Parathyroid adenoma (tissue), 2 donors: Measurements from ENCODE around the gene CYTH4.

ENCODE experiments used
- H2AFZ ChIP-seq: fragments of 300-600 bp; sonication (generic); one replicate; pipeline ENCODE4 v1.7.0; 2017; ENCODE audit warnings: antibody characterized with exemption, mild to moderate bottlenecking
- H3K27ac ChIP-seq: fragments of 300-600 bp; sonication (generic); one replicate; pipeline ENCODE4 v1.7.0; 2017
- H3K27me3 ChIP-seq: fragments of 300-600 bp; sonication (generic); one replicate; pipeline ENCODE4 v1.7.0; 2017; ENCODE audit warnings: low read length; ENCODE audit not compliant: control insufficient read depth, insufficient read depth
- H3K36me3 ChIP-seq: fragments of 300-600 bp; sonication (generic); one replicate; pipeline ENCODE4 v1.7.0; 2017; ENCODE audit warnings: low read length; ENCODE audit not compliant: control insufficient read depth, insufficient read depth
- H3K4me1 ChIP-seq: fragments of 300-600 bp; sonication (generic); one replicate; pipeline ENCODE4 v1.7.0; 2017; ENCODE audit warnings: control low read depth
- H3K4me2 ChIP-seq: fragments of 300-600 bp; sonication (generic); one replicate; pipeline ENCODE4 v1.7.0; 2017; ENCODE audit warnings: low read length
- H3K4me3 ChIP-seq: fragments of 300-600 bp; sonication (generic); one replicate; pipeline ENCODE4 v1.7.0; 2017; ENCODE audit warnings: low read depth, low read length
- H3K79me2 ChIP-seq: fragments of 300-600 bp; sonication (generic); one replicate; pipeline ENCODE4 v1.7.0; 2017; ENCODE audit warnings: control low read depth
- H3K9ac ChIP-seq: fragments of 300-600 bp; sonication (generic); one replicate; pipeline ENCODE4 v1.7.0; 2017; ENCODE audit warnings: mild to moderate bottlenecking
- H3K9me3 ChIP-seq: fragments of 300-600 bp; sonication (generic); one replicate; pipeline ENCODE4 v1.7.0; 2017; ENCODE audit warnings: low read length; ENCODE audit not compliant: control insufficient read depth
- TF ChIP-seq, protein P1 (sequence below): fragments of 300-600 bp; sonication (generic); IDR thresholded peaks from one replicate; pipeline ENCODE4 v1.7.0; 2017; ENCODE audit warnings: antibody characterized with exemption, mild to moderate bottlenecking
- donor health status: primary hyperparathyroidism.

The CYTH4 gene

DNA sequence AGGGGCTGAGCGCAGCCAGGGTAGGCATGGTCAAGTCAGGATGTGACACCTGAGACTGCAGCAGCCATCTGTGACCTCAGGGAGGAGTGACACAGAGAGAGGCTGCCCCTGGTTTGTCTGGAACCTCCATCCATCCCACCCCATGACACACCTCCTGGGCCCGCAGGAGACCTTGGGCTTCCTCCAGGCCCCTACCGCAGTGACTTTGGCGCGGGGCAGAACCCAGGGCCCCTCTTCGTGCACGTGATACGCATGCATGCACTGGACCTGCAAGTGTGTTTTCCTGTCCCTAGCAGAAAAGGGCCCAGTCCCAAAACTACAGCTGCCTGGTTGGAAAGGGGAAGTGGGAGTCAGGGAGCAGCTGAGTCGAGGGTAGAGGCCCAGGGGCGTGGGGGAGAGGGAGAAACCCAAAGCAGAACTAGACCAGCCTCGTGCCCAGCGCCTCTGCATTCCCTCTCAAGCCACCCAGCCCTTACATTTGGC, 7.9 kb upstream of the CYTH4 start:
- H3K27me3 ChIP-seq, result no peaks in the 10 kb centered on the region
- no peaks in the 10 kb centered on the region for H3K4me1 ChIP-seq
- no peaks in the 10 kb centered on the region for H3K9me3 ChIP-seq
- H3K4me2 ChIP-seq, result no peak overlapping the region
- H2AFZ ChIP-seq, result no peak overlapping the region
- H3K79me2 ChIP-seq, result no peaks in the 10 kb centered on the region
- H3K27ac ChIP-seq, result no peak overlapping the region
- H3K9ac ChIP-seq, result no peak overlapping the region
- H3K36me3 ChIP-seq, result no peaks in the 10 kb centered on the region
- TF ChIP-seq, protein P1, sequence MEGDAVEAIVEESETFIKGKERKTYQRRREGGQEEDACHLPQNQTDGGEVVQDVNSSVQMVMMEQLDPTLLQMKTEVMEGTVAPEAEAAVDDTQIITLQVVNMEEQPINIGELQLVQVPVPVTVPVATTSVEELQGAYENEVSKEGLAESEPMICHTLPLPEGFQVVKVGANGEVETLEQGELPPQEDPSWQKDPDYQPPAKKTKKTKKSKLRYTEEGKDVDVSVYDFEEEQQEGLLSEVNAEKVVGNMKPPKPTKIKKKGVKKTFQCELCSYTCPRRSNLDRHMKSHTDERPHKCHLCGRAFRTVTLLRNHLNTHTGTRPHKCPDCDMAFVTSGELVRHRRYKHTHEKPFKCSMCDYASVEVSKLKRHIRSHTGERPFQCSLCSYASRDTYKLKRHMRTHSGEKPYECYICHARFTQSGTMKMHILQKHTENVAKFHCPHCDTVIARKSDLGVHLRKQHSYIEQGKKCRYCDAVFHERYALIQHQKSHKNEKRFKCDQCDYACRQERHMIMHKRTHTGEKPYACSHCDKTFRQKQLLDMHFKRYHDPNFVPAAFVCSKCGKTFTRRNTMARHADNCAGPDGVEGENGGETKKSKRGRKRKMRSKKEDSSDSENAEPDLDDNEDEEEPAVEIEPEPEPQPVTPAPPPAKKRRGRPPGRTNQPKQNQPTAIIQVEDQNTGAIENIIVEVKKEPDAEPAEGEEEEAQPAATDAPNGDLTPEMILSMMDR, result no peak
- no peak overlapping the region for H3K4me3 ChIP-seq

DNA sequence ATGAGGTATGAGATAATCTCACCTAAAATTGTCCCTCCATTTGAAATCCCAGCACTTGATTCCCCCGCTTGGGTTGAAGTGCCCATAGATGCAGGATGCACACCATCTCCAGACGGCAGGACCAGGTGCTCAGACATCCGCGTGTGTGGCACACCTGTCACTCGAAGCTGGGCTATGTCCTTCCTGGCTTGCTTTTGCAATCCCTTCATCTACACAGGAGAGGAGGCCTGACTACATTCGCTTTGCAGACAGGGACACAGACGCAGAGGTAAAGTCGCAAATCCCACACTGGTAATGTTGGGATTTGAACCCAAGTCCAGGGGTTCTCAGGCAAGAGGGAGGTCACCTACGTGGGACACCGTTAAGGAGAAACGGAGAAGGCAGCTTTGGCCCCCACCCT, 7.2 kb upstream of the CYTH4 start:
- no peaks in the 10 kb centered on the region for H3K9me3 ChIP-seq
- no peaks in the 10 kb centered on the region for H3K27me3 ChIP-seq
- H3K4me2 ChIP-seq, result no peak overlapping the region
- H3K9ac ChIP-seq, result no peak overlapping the region
- H3K4me1 ChIP-seq, result no peaks in the 10 kb centered on the region
- no peaks in the 10 kb centered on the region for H3K79me2 ChIP-seq
- no peaks in the 10 kb centered on the region for H3K36me3 ChIP-seq
- TF ChIP-seq, protein P1, result no peak
- no peak overlapping the region for H2AFZ ChIP-seq
- no peak overlapping the region for H3K27ac ChIP-seq
- no peak overlapping the region for H3K4me3 ChIP-seq

DNA sequence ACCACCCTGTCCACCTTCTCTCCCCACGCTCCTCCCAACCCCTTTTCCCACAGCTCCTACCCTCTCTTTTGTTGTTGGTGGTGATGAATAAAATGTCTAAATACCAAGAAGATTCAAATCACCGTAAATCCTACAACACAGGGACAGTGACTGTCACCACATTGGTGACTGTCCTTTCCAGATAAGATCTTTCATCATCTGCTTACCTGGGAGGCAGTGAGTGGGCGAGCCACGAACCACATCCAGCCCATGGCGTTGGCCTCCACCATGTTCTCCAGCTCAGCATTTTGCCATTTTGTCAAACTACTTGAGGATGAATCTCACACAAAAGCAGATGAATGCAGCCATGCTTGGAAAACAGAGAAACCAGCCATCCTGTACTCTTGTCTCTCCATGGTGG, 6.7 kb upstream of the CYTH4 start:
- Histone ChIP-seq H3K4me3 (no peak overlapping the region), H3K4me2 (no peak overlapping the region), H3K9me3 (no peaks in the 10 kb centered on the region), H3K79me2 (no peaks in the 10 kb centered on the region), H3K36me3 (no peaks in the 10 kb centered on the region), H2AFZ (no peak overlapping the region), H3K4me1 (no peaks in the 10 kb centered on the region), H3K27me3 (no peaks in the 10 kb centered on the region), H3K9ac (no peak overlapping the region), H3K27ac (no peak overlapping the region)
- TF ChIP-seq, protein P1, result no peak

DNA sequence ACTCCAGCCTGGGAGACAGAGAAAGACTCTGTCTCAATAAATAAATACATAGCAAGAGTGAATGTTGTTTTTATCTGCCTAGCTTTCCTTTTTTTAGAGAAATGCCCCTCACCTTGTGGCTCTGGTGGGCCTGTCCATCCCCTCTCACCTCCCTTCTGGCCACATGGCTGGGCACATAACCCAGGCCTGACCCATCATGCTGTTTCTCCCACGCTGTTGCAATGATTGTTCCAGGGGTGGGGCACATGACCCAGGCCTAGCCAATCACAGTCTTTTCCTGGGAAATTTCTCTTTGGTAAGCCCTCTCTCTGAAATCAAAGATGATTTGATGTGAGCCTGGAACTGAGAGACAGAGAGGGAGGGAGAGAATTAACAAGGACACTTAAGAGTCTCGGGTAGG, 5.5 kb upstream of the CYTH4 start:
- no peaks in the 10 kb centered on the region for H3K79me2 ChIP-seq
- no peak overlapping the region for H3K27ac ChIP-seq
- no peaks in the 10 kb centered on the region for H3K27me3 ChIP-seq
- no peak overlapping the region for H3K4me3 ChIP-seq
- no peak overlapping the region for H3K9ac ChIP-seq
- no peak overlapping the region for H3K4me2 ChIP-seq
- no peak overlapping the region for H2AFZ ChIP-seq
- no peaks in the 10 kb centered on the region for H3K36me3 ChIP-seq
- H3K9me3 ChIP-seq, result no peaks in the 10 kb centered on the region
- TF ChIP-seq, protein P1, result no peak
- H3K4me1 ChIP-seq, result no peaks in the 10 kb centered on the region

DNA sequence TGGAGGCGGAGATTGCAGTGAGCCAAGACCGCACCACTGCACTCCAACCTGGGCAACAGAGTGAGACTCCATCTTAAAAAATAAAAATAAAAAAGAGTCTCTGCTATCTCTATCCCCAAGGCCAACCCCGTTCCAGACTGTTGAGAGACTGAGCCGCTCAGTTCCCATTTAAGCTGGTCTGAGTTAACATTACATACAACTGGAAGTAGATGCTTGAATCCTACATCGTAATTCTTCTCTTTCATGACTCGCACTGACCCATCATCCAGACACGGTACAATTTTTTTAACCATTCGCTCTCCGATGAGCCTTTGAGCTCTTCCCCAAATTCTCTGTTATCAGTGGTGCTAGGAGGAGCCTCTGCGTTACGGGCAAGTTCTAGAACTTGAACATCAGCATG, 4.9 kb upstream of the CYTH4 start:
- no peak overlapping the region for H3K9ac ChIP-seq
- no peaks in the 10 kb centered on the region for H3K36me3 ChIP-seq
- H3K9me3 ChIP-seq, result no peaks in the 10 kb centered on the region
- no peak overlapping the region for H3K27ac ChIP-seq
- H3K4me2 ChIP-seq, result no peak overlapping the region
- no peaks in the 10 kb centered on the region for H3K79me2 ChIP-seq
- TF ChIP-seq, protein P1, result no peak
- H3K4me3 ChIP-seq, result no peak overlapping the region
- H3K27me3 ChIP-seq, result no peaks in the 10 kb centered on the region
- no peak overlapping the region for H2AFZ ChIP-seq
- H3K4me1 ChIP-seq, result no peaks in the 10 kb centered on the region
